ENCODE results near the gene ZC2HC1B. TPM values are rescaled to one million over a fixed set of nuclear protein-coding genes. Genes with fewer than 3 reads are reported as not detected.

ZC2HC1B gene
- total and polyA plus RNA-seq, 2 donors from 2014 or later, result not detected

GRCh38 chr6:143940011-143940597, 75.8 kb downstream of the ZC2HC1B start:
- DNase-seq, result peak in 4 of 5 donors; percentile 36 to 65 (median 58)
- intact Hi-C loops (cut with DNase I), result no loop called here
- no peaks in the 10 kb centered on the region for H3K4me1 ChIP-seq (ENCODE audit: control insufficient read depth in 2 of 3, insufficient read depth in 2 of 3, low read depth in 1 of 3, low read length in 3 of 3)
- H3K4me3 ChIP-seq (ENCODE audit: low read length in 3 of 3), result no peak overlapping the region
- no peaks in the 10 kb centered on the region for H3K27me3 ChIP-seq (ENCODE audit: control insufficient read depth, insufficient read depth, low read length)
- no peak overlapping the region for H3K27ac ChIP-seq (ENCODE audit: low read depth in 2 of 2, low read length in 2 of 2)
- no peaks in the 10 kb centered on the region for H3K9me3 ChIP-seq (ENCODE audit: control insufficient read depth in 2 of 3, insufficient read depth in 1 of 3, low read length in 3 of 3)
- FAIRE-seq, result peak; percentile 87
- no peak overlapping the region for H3K9ac ChIP-seq (ENCODE audit: low read length in 3 of 3)
- H3K36me3 ChIP-seq (ENCODE audit: control insufficient read depth in 2 of 3, insufficient read depth in 3 of 3, low read length in 3 of 3), result no peaks in the 10 kb centered on the region
- peak; percentile 70 for TF ChIP-seq CTCF (IDR thresholded peaks at IDR 0.05; ENCODE audit: borderline replicate concordance, extremely low read depth, insufficient read depth)

GRCh38 chr6:143941852-143942627, 77.8 kb downstream of the ZC2HC1B start:
- no peak overlapping the region for H3K27ac ChIP-seq (ENCODE audit: low read depth in 2 of 2, low read length in 2 of 2)
- H3K9ac ChIP-seq (ENCODE audit: low read length in 3 of 3), result no peak overlapping the region
- no peaks in the 10 kb centered on the region for H3K36me3 ChIP-seq (ENCODE audit: control insufficient read depth in 2 of 3, insufficient read depth in 3 of 3, low read length in 3 of 3)
- no peaks in the 10 kb centered on the region for H3K27me3 ChIP-seq (ENCODE audit: control insufficient read depth, insufficient read depth, low read length)
- peak; percentile 53 to 75 (median 60) for DNase-seq
- no peak overlapping the region for H3K4me3 ChIP-seq (ENCODE audit: low read length in 3 of 3)
- FAIRE-seq, result no peak
- intact Hi-C loops (cut with DNase I), result no loop called here
- peak; percentile 72 for TF ChIP-seq CTCF (IDR thresholded peaks at IDR 0.05; ENCODE audit: borderline replicate concordance, extremely low read depth, insufficient read depth)
- no peaks in the 10 kb centered on the region for H3K4me1 ChIP-seq (ENCODE audit: control insufficient read depth in 2 of 3, insufficient read depth in 2 of 3, low read depth in 1 of 3, low read length in 3 of 3)
- peaks cover 0 to 4% (median 0%) of the 10 kb centered on the region in 3 donors for H3K9me3 ChIP-seq (ENCODE audit: control insufficient read depth in 2 of 3, insufficient read depth in 1 of 3, low read length in 3 of 3)

- Histone ChIP-seq H3K9ac (ENCODE audit: low read length in 3 of 3) (no peak overlapping the region), H3K27me3 (ENCODE audit: control insufficient read depth, insufficient read depth, low read length) (no peaks in the 10 kb centered on the region), H3K4me1 (ENCODE audit: control insufficient read depth in 2 of 3, insufficient read depth in 2 of 3, low read depth in 1 of 3, low read length in 3 of 3) (peaks cover 0 to 9% (median 2%) of the 10 kb centered on the region in 3 donors), H3K36me3 (ENCODE audit: control insufficient read depth in 2 of 3, insufficient read depth in 3 of 3, low read length in 3 of 3) (peaks cover 0 to 7% (median 7%) of the 10 kb centered on the region in 3 donors), H3K9me3 (ENCODE audit: control insufficient read depth in 2 of 3, insufficient read depth in 1 of 3, low read length in 3 of 3) (peaks cover 0 to 9% (median 0%) of the 10 kb centered on the region in 3 donors), H3K27ac (ENCODE audit: low read depth in 2 of 2, low read length in 2 of 2) (no peak overlapping the region), H3K4me3 (ENCODE audit: low read length in 3 of 3) (no peak overlapping the region)
- intact Hi-C loops (cut with DNase I), result no loop called here
- no peak for TF ChIP-seq CTCF (IDR thresholded peaks at IDR 0.05; ENCODE audit: borderline replicate concordance, extremely low read depth, insufficient read depth)
- FAIRE-seq (no peak), DNase-seq (no peak)
These were observed 83.9 kb downstream of the ZC2HC1B start for GRCh38 chr6:143948208-143948607.
